SK-N-SH (cell line): ENCODE measurements around the gene SLC38A8. TPM values are rescaled to one million over a fixed set of nuclear protein-coding genes. Genes with fewer than 3 reads are reported as not detected.

ENCODE experiments used
- CTCF ChIA-PET: fragments of 300-600, 350-600 bp; formaldehyde crosslinking; extraction: SDS; loops from one replicate; lab custom pipeline; 2021; lab: Yijun Ruan, JAX
- POLR2A ChIA-PET: fragments of 350-600 bp; sonication (Branson Sonifier 250); formaldehyde crosslinking; extraction: SDS; loops from one replicate; lab custom pipeline; 2020; ENCODE audit warnings: antibody characterized with exemption, inconsistent platforms; lab: Yijun Ruan, JAX
- DNase-seq: peaks from one replicate; pipeline ENCODE4 v3.0.0; 2012
- H2AFZ ChIP-seq: fragments of 200-600 bp; sonication (generic); 2 replicates; pipeline ENCODE4 v1.8.1; 2016; ENCODE audit warnings: antibody characterized with exemption, mild to moderate bottlenecking, low read depth
- H3F3A ChIP-seq: fragments of 200-600 bp; sonication (generic); replicated peaks from 2 replicates; pipeline ENCODE3; 2016; ENCODE audit warnings: antibody characterized with exemption, mild to moderate bottlenecking; ENCODE audit not compliant: insufficient read depth
- H3K27ac ChIP-seq, 2 experiments: fragments of 200-500 bp in 1 of 2; fragments of 200-600 bp in 1 of 2; sonication (Bioruptor generic) in 1 of 2; sonication (generic), shearing (Covaris generic) in 1 of 2; 2 replicates each; pipeline versions ENCODE4 v1.5.1 to v1.6.1; 2014 to 2016; ENCODE audit warnings: low read depth in 2 of 2, inconsistent platforms in 1 of 2, low read length in 1 of 2, mild to moderate bottlenecking in 1 of 2, mixed read lengths in 1 of 2
- H3K27me3 ChIP-seq: fragments of 200-600 bp; sonication (generic), shearing (Covaris generic); 2 replicates; pipeline ENCODE4 v1.6.1; 2016; ENCODE audit warnings: mixed run types; ENCODE audit not compliant: insufficient read depth
- H3K36me3 ChIP-seq, 2 experiments: fragments of 200-500 bp in 1 of 2; fragments of 200-600 bp in 1 of 2; sonication (Bioruptor generic) in 1 of 2; sonication (generic) in 1 of 2; replicated peaks in 1 of 2; 2 replicates each; pipeline versions ENCODE3 to v1.5.1; 2014 to 2016; ENCODE audit warnings: low read length in 1 of 2, mild to moderate bottlenecking in 1 of 2; ENCODE audit not compliant: insufficient read depth in 2 of 2, control insufficient read depth in 1 of 2
- H3K4me1 ChIP-seq, 2 experiments: fragments of 200-500 bp in 1 of 2; fragments of 200-600 bp in 1 of 2; sonication (Bioruptor generic) in 1 of 2; sonication (generic), shearing (Covaris generic) in 1 of 2; 2 replicates each; pipeline versions ENCODE4 v1.5.1 to v1.6.1; 2014 to 2016; ENCODE audit warnings: low read depth in 1 of 2, low read length in 1 of 2, mixed run types in 1 of 2; ENCODE audit not compliant: insufficient read depth in 2 of 2, control insufficient read depth in 1 of 2
- H3K4me2 ChIP-seq: fragments of 200-600 bp; sonication (generic), shearing (Covaris generic); 2 replicates; pipeline ENCODE4 v1.6.1; 2017; ENCODE audit warnings: mixed run types
- H3K4me3 ChIP-seq, 2 experiments: fragments of 200-500 bp in 1 of 2; fragments of 200-600 bp in 1 of 2; sonication (Bioruptor generic) in 1 of 2; sonication (generic), shearing (Covaris generic) in 1 of 2; 2 replicates each; pipeline versions ENCODE4 v1.5.1 to v1.8.1; 2014 to 2016; ENCODE audit warnings: low read depth in 2 of 2, inconsistent platforms in 1 of 2, low read length in 1 of 2, mild to moderate bottlenecking in 1 of 2, mixed read lengths in 1 of 2, moderate library complexity in 1 of 2
- H3K79me2 ChIP-seq: fragments of 200-600 bp; sonication (generic); 2 replicates; pipeline ENCODE4 v1.8.1; 2017; ENCODE audit warnings: mild to moderate bottlenecking; ENCODE audit not compliant: insufficient read depth
- H3K9ac ChIP-seq: fragments of 200-600 bp; sonication (generic); 2 replicates; pipeline ENCODE4 v1.6.1; 2017; ENCODE audit warnings: mixed run types
- H3K9me2 ChIP-seq: fragments of 200-600 bp; sonication (generic); 2 replicates; pipeline ENCODE4 v1.6.1; 2017; ENCODE audit warnings: mixed run types
- H3K9me3 ChIP-seq: fragments of 200-600 bp; sonication (generic); 2 replicates; pipeline ENCODE4 v1.6.1; 2017; ENCODE audit warnings: mixed run types, mild to moderate bottlenecking, moderate library complexity
- H4K20me1 ChIP-seq: fragments of 200-600 bp; sonication (generic); 2 replicates; pipeline ENCODE4 v1.6.1; 2017; ENCODE audit warnings: mild to moderate bottlenecking, mixed run types; ENCODE audit not compliant: insufficient read depth
- ELF1 ChIP-seq: IDR thresholded peaks from 2 replicates; pipeline ENCODE4 v1.4.0; 2012
- EP300 ChIP-seq, 2 experiments: IDR thresholded peaks; 2 replicates each; pipeline versions ENCODE4 v1.4.0 to v1.6.1; 2012; ENCODE audit warnings: borderline replicate concordance in 1 of 2, low read depth in 1 of 2, low read length in 1 of 2
- FOSL2 ChIP-seq: IDR thresholded peaks from 2 replicates; pipeline ENCODE4 v1.4.0; 2012; ENCODE audit warnings: low read depth, mild to moderate bottlenecking, moderate library complexity, borderline replicate concordance
- FOXM1 ChIP-seq: IDR thresholded peaks from 2 replicates; pipeline ENCODE4 v1.4.0; 2012; ENCODE audit warnings: low read depth, mild to moderate bottlenecking
- GATA2 ChIP-seq: sonication (generic); formaldehyde crosslinking; IDR thresholded peaks from 2 replicates; pipeline ENCODE4 v1.5.0; 2020; ENCODE audit warnings: mild to moderate bottlenecking, missing genetic modification reagents
- MEF2A ChIP-seq: IDR thresholded peaks from 2 replicates; pipeline ENCODE4 v1.4.0; 2012; ENCODE audit warnings: low read depth, borderline replicate concordance
- NFIC ChIP-seq: IDR thresholded peaks from 2 replicates; pipeline ENCODE4 v1.4.0; 2012; ENCODE audit warnings: borderline replicate concordance
- RCOR1 ChIP-seq: fragments of 150-350 bp; IDR thresholded peaks from 2 replicates; pipeline ENCODE4 v1.6.1; 2017; ENCODE audit warnings: antibody characterized with exemption, low read length
- SMC3 ChIP-seq: IDR thresholded peaks from 2 replicates; pipeline ENCODE4 v1.6.1; 2012; ENCODE audit warnings: low read depth, low read length, improper control_type of control experiment
- TEAD4 ChIP-seq: IDR thresholded peaks from 2 replicates; pipeline ENCODE4 v1.4.0; 2012; ENCODE audit warnings: mild to moderate bottlenecking, borderline replicate concordance; ENCODE audit not compliant: insufficient read depth
- YY1 ChIP-seq: IDR thresholded peaks from 2 replicates; pipeline ENCODE4 v1.4.0; 2012; ENCODE audit warnings: low read depth, mild to moderate bottlenecking
- WGBS: methylation state at CpG from one replicate; pipeline ENCODE4 v1.1.6; 2017; ENCODE audit warnings: low lambda C conversion rate; 5-methylcytosine and 5-hydroxymethylcytosine counted together
- polyA plus RNA-seq, 3 experiments: library from polyadenylated mRNA; depleted of rRNA; stranded (reverse); fragments of >200 nt; gene quantifications; 2 replicates each; pipeline ENCODE4 v1.2.3, GENCODE V29; 2012
- TF ChIP-seq, protein P1 (sequence below): IDR thresholded peaks from 2 replicates; pipeline ENCODE4 v1.6.1; 2012; ENCODE audit warnings: mild to moderate bottlenecking, low read depth, low read length, moderate library complexity
- TF ChIP-seq, protein P2 (sequence below): fragments of 150-350 bp; IDR thresholded peaks from 2 replicates; pipeline ENCODE4 v1.6.1; 2016; ENCODE audit warnings: mild to moderate bottlenecking, low read depth, low read length
- TF ChIP-seq, protein P3 (sequence below): fragments of 200-600 bp; sonication (generic); IDR thresholded peaks from 2 replicates; pipeline ENCODE4 v1.6.1; 2017; ENCODE audit warnings: antibody characterized with exemption, mild to moderate bottlenecking, moderate library complexity
- TF ChIP-seq, protein P4 (sequence below): IDR thresholded peaks from 2 replicates; pipeline ENCODE4 v1.4.0; 2012; ENCODE audit warnings: low read depth, borderline replicate concordance
- TF ChIP-seq, protein P5 (sequence below): IDR thresholded peaks from 2 replicates; pipeline ENCODE4 v1.4.0; 2012; ENCODE audit warnings: low read depth, borderline replicate concordance

Gene SLC38A8
- polyA plus RNA-seq, 1 of the 3 experiments (the other 2 are of a cell fraction), result not detected

DNA sequence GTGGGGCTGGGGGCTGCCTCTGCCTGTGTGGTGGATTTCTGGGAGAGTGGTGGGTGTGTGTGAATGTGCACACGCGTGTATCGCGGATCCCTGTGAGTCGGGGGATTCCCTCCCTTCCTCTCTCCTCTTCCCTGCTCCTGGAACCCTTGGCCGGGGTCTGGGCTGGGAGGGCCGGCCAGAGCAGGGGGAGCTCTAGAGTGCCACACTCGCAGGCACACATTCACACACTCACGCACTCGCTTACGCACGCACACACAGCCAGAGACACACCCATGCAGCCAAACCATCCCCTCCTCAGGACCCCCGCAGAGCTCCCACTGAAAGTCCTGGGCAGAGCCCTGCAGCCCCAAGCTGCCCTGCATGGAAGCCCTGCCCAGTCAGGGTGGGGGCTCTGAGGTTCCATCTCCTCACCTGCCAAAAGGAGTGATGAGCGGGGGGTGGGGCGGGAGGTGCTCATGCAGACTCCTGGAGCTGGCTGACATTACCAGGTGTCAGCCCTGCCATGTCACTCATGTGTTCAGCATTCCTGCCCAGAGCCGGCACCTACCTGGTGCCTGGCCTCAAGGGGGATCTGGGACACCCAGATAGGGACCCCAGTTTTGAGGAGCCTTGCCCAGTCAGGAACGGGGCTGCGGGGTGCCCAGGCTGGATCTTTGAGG, 72.7 kb downstream of the SLC38A8 start:
- Histone ChIP-seq H3F3A (no peaks in the 10 kb centered on the region), H3K4me3 (no peak overlapping the region), H3K4me1 (no peaks in the 10 kb centered on the region), H3K9ac (no peak overlapping the region), H3K27me3 (no peaks in the 10 kb centered on the region), H3K36me3 (no peaks in the 10 kb centered on the region), H3K9me2 (no peaks in the 10 kb centered on the region), H3K27ac (no peak overlapping the region), H3K79me2 (no peaks in the 10 kb centered on the region), H3K4me2 (no peak overlapping the region), H3K9me3 (no peaks in the 10 kb centered on the region), H4K20me1 (no peaks in the 10 kb centered on the region), H2AFZ (no peak overlapping the region)
- TF ChIP-seq MEF2A (no peak), TEAD4 (no peak), YY1 (no peak), GATA2 (CRISPR knock-in tag) (no peak), ELF1 (no peak), SMC3 (no peak), FOSL2 (no peak), EP300 (IDR thresholded peaks at IDR 0.05; ENCODE audit: borderline replicate concordance in 1 of 2, low read depth in 1 of 2, low read length in 1 of 2) (no peak), NFIC (no peak), FOXM1 (no peak), RCOR1 (no peak)
- TF ChIP-seq, protein P1, sequence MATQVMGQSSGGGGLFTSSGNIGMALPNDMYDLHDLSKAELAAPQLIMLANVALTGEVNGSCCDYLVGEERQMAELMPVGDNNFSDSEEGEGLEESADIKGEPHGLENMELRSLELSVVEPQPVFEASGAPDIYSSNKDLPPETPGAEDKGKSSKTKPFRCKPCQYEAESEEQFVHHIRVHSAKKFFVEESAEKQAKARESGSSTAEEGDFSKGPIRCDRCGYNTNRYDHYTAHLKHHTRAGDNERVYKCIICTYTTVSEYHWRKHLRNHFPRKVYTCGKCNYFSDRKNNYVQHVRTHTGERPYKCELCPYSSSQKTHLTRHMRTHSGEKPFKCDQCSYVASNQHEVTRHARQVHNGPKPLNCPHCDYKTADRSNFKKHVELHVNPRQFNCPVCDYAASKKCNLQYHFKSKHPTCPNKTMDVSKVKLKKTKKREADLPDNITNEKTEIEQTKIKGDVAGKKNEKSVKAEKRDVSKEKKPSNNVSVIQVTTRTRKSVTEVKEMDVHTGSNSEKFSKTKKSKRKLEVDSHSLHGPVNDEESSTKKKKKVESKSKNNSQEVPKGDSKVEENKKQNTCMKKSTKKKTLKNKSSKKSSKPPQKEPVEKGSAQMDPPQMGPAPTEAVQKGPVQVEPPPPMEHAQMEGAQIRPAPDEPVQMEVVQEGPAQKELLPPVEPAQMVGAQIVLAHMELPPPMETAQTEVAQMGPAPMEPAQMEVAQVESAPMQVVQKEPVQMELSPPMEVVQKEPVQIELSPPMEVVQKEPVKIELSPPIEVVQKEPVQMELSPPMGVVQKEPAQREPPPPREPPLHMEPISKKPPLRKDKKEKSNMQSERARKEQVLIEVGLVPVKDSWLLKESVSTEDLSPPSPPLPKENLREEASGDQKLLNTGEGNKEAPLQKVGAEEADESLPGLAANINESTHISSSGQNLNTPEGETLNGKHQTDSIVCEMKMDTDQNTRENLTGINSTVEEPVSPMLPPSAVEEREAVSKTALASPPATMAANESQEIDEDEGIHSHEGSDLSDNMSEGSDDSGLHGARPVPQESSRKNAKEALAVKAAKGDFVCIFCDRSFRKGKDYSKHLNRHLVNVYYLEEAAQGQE, result no peak
- TF ChIP-seq, protein P2, sequence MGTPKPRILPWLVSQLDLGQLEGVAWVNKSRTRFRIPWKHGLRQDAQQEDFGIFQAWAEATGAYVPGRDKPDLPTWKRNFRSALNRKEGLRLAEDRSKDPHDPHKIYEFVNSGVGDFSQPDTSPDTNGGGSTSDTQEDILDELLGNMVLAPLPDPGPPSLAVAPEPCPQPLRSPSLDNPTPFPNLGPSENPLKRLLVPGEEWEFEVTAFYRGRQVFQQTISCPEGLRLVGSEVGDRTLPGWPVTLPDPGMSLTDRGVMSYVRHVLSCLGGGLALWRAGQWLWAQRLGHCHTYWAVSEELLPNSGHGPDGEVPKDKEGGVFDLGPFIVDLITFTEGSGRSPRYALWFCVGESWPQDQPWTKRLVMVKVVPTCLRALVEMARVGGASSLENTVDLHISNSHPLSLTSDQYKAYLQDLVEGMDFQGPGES, result no peak
- TF ChIP-seq, protein P3, sequence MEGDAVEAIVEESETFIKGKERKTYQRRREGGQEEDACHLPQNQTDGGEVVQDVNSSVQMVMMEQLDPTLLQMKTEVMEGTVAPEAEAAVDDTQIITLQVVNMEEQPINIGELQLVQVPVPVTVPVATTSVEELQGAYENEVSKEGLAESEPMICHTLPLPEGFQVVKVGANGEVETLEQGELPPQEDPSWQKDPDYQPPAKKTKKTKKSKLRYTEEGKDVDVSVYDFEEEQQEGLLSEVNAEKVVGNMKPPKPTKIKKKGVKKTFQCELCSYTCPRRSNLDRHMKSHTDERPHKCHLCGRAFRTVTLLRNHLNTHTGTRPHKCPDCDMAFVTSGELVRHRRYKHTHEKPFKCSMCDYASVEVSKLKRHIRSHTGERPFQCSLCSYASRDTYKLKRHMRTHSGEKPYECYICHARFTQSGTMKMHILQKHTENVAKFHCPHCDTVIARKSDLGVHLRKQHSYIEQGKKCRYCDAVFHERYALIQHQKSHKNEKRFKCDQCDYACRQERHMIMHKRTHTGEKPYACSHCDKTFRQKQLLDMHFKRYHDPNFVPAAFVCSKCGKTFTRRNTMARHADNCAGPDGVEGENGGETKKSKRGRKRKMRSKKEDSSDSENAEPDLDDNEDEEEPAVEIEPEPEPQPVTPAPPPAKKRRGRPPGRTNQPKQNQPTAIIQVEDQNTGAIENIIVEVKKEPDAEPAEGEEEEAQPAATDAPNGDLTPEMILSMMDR, result no peak
- TF ChIP-seq, protein P4, sequence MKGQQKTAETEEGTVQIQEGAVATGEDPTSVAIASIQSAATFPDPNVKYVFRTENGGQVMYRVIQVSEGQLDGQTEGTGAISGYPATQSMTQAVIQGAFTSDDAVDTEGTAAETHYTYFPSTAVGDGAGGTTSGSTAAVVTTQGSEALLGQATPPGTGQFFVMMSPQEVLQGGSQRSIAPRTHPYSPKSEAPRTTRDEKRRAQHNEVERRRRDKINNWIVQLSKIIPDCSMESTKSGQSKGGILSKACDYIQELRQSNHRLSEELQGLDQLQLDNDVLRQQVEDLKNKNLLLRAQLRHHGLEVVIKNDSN, result no peak
- TF ChIP-seq, protein P5, sequence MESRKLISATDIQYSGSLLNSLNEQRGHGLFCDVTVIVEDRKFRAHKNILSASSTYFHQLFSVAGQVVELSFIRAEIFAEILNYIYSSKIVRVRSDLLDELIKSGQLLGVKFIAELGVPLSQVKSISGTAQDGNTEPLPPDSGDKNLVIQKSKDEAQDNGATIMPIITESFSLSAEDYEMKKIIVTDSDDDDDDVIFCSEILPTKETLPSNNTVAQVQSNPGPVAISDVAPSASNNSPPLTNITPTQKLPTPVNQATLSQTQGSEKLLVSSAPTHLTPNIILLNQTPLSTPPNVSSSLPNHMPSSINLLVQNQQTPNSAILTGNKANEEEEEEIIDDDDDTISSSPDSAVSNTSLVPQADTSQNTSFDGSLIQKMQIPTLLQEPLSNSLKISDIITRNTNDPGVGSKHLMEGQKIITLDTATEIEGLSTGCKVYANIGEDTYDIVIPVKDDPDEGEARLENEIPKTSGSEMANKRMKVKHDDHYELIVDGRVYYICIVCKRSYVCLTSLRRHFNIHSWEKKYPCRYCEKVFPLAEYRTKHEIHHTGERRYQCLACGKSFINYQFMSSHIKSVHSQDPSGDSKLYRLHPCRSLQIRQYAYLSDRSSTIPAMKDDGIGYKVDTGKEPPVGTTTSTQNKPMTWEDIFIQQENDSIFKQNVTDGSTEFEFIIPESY, result no peak
- ChIA-PET CTCF (interaction anchor here (0.8 to 5.3 kb wide), 8 partner anchors 13 to 338 kb away, joined by 3 to 28 read pairs (median 4); no protein-coding TSS in a partner anchor), POLR2A (no interaction called here)
- WGBS, result 87% methylated on average over 8 of the region's 18 CpGs
- no peak for DNase-seq
